T-helper 17 cell (primary cell): ENCODE results near the gene TTLL5. TPM values are rescaled to one million over a fixed set of nuclear protein-coding genes. Genes with fewer than 3 reads are reported as not detected.

ENCODE experiments used
- ATAC-seq: fragments of 150-1000 bp; cut with Tn5 transposase; 2 replicates; pipeline ENCODE4 v1.10.0; 2021; ENCODE audit warnings: mild to moderate bottlenecking, moderate library complexity
- DNase-seq, 3 donors: peaks; one replicate each; pipeline versions ENCODE4 v3.0.0 to v3.0.0-alpha.2; 2020 to 2021
- H3K9me3 ChIP-seq: one replicate; pipeline ENCODE4 v1.7.0; 2013; ENCODE audit warnings: low read length, mild to moderate bottlenecking; ENCODE audit not compliant: control insufficient read depth, poor library complexity, severe bottlenecking
- H3K27ac Mint-ChIP-seq: one replicate; pipeline ENCODE4 v1.8.0; 2022; ENCODE audit warnings: mild to moderate bottlenecking, moderate library complexity, mixed read lengths
- H3K27me3 Mint-ChIP-seq: one replicate; pipeline ENCODE4 v1.8.0; 2022; ENCODE audit warnings: mixed read lengths
- H3K36me3 Mint-ChIP-seq: one replicate; pipeline ENCODE4 v1.8.0; 2022; ENCODE audit warnings: low read depth, mixed read lengths
- H3K4me1 Mint-ChIP-seq: one replicate; pipeline ENCODE4 v1.8.0; 2022; ENCODE audit warnings: mild to moderate bottlenecking, mixed read lengths
- H3K4me3 Mint-ChIP-seq: one replicate; pipeline ENCODE4 v1.8.0; 2022; ENCODE audit warnings: mild to moderate bottlenecking, moderate library complexity, mixed read lengths
- total RNA-seq, 4 donors: library from RNA in 2 of 4; stranded (reverse) in 2 of 4; gene quantifications; one replicate each; pipeline ENCODE4 v1.2.3 and lab custom pipeline; 2022 to 2026

TTLL5 gene
- total RNA-seq, 2 donors from 2014 or later: 26.0 to 31.9 TPM

- H3K4me3 Mint-ChIP-seq: no peak overlapping the region
- H3K36me3 Mint-ChIP-seq: peaks cover 15% of the 10 kb centered on the region
- no peaks in the 10 kb centered on the region for H3K27me3 Mint-ChIP-seq
- DNase-seq (no peak), ATAC-seq (no peak)
- H3K4me1 Mint-ChIP-seq: peaks cover 4% of the 10 kb centered on the region
- no peak overlapping the region for H3K27ac Mint-ChIP-seq
- H3K9me3 ChIP-seq: no peaks in the 10 kb centered on the region
Measured at GRCh38 chr14:75738192-75738591, 77.1 kb downstream of the TTLL5 start.

GRCh38 chr14:75742867-75743266 lies 81.8 kb downstream of the TTLL5 start:
- no peaks in the 10 kb centered on the region for H3K27me3 Mint-ChIP-seq
- H3K4me1 Mint-ChIP-seq: no peaks in the 10 kb centered on the region
- H3K9me3 ChIP-seq: no peaks in the 10 kb centered on the region
- DNase-seq: no peak
- H3K4me3 Mint-ChIP-seq: no peak overlapping the region
- no peak overlapping the region for H3K27ac Mint-ChIP-seq
- H3K36me3 Mint-ChIP-seq: peaks cover 6% of the 10 kb centered on the region
- ATAC-seq: no peak

- no peak overlapping the region for H3K27ac Mint-ChIP-seq
- H3K36me3 Mint-ChIP-seq: peaks cover 7% of the 10 kb centered on the region
- DNase-seq: no peak
- H3K27me3 Mint-ChIP-seq: no peaks in the 10 kb centered on the region
- no peaks in the 10 kb centered on the region for H3K4me1 Mint-ChIP-seq
- no peak overlapping the region for H3K4me3 Mint-ChIP-seq
- no peak for ATAC-seq
- H3K9me3 ChIP-seq: no peaks in the 10 kb centered on the region
Measured at GRCh38 chr14:75747899-75748298, 86.9 kb downstream of the TTLL5 start.

DNA sequence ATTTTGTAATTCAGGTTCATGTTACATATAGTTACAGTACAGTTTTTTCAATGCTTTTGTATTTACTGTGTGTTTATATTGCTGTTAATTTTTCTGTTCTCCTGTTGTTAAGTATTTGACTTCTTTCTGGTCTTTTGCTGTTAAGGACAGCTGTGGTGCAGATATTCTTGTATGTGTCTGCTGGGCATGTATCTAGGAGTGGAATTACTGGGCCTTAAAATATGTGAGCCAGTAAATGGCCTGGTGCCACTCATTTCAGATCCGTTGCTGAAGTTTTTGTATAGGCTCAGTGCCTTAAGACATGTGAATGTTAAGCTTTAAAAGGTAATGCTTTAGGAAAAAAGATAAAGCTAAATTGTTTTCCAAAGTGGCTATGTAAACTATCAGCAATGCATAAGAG lies 87.3 kb downstream of the TTLL5 start:
- Mint-ChIP-seq H3K27ac (no peak overlapping the region), H3K36me3 (peaks cover 7% of the 10 kb centered on the region), H3K27me3 (no peaks in the 10 kb centered on the region), H3K4me1 (no peaks in the 10 kb centered on the region), H3K4me3 (no peak overlapping the region)
- no peaks in the 10 kb centered on the region for H3K9me3 ChIP-seq
- ATAC-seq (no peak), DNase-seq (no peak)

GRCh38 chr14:75751296-75751695 lies 90.2 kb downstream of the TTLL5 start:
- DNase-seq (no peak), ATAC-seq (no peak)
- Mint-ChIP-seq H3K27ac (no peak overlapping the region), H3K27me3 (no peaks in the 10 kb centered on the region), H3K36me3 (peaks cover 9% of the 10 kb centered on the region), H3K4me3 (no peak overlapping the region), H3K4me1 (no peaks in the 10 kb centered on the region)
- no peaks in the 10 kb centered on the region for H3K9me3 ChIP-seq

DNA sequence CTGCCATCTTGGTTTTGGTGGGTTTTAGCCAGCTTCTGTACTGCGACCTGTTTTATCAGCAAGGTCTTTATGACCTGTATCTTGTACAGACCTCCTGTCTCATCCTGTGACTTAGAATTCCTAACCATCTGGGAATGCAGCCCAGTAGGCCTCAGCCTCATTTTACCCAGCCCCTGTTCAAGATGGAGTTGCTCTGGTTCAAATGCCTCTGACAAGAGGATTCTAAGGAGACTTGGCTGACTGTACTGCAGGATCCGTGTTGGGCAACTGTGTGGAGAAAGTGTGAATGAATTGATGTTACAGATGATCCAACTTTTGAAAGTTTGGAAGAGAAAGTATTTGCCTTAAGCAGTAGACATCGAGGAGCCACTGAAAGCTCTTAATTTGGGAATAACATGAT lies 91.0 kb downstream of the TTLL5 start:
- no peaks in the 10 kb centered on the region for H3K27me3 Mint-ChIP-seq
- no peak overlapping the region for H3K4me3 Mint-ChIP-seq
- no peaks in the 10 kb centered on the region for H3K4me1 Mint-ChIP-seq
- no peaks in the 10 kb centered on the region for H3K9me3 ChIP-seq
- DNase-seq: no peak
- H3K27ac Mint-ChIP-seq: no peak overlapping the region
- H3K36me3 Mint-ChIP-seq: peaks cover 9% of the 10 kb centered on the region
- no peak for ATAC-seq

GRCh38 chr14:75752907-75753594 lies 92.0 kb downstream of the TTLL5 start:
- H3K9me3 ChIP-seq: no peaks in the 10 kb centered on the region
- H3K4me3 Mint-ChIP-seq: no peak overlapping the region
- H3K27me3 Mint-ChIP-seq: no peaks in the 10 kb centered on the region
- DNase-seq: no peak
- no peaks in the 10 kb centered on the region for H3K4me1 Mint-ChIP-seq
- peaks cover 11% of the 10 kb centered on the region for H3K36me3 Mint-ChIP-seq
- ATAC-seq: no peak
- no peak overlapping the region for H3K27ac Mint-ChIP-seq

GRCh38 chr14:75753696-75754095 lies 92.7 kb downstream of the TTLL5 start:
- no peaks in the 10 kb centered on the region for H3K27me3 Mint-ChIP-seq

GRCh38 chr14:75757644-75758402 lies 96.8 kb downstream of the TTLL5 start:
- Mint-ChIP-seq H3K4me1 (no peaks in the 10 kb centered on the region), H3K36me3 (peaks cover 9% of the 10 kb centered on the region), H3K4me3 (no peak overlapping the region), H3K27me3 (no peaks in the 10 kb centered on the region), H3K27ac (no peak overlapping the region)
- H3K9me3 ChIP-seq: no peaks in the 10 kb centered on the region
- no peak for DNase-seq
- ATAC-seq: no peak

More at GRCh38 chr14:75753696-75754095, 92.7 kb downstream of the TTLL5 start:
- DNase-seq (no peak), ATAC-seq (no peak)
- Mint-ChIP-seq H3K4me3 (no peak overlapping the region), H3K36me3 (peaks cover 9% of the 10 kb centered on the region), H3K4me1 (no peaks in the 10 kb centered on the region), H3K27ac (no peak overlapping the region)
- no peaks in the 10 kb centered on the region for H3K9me3 ChIP-seq

DNA sequence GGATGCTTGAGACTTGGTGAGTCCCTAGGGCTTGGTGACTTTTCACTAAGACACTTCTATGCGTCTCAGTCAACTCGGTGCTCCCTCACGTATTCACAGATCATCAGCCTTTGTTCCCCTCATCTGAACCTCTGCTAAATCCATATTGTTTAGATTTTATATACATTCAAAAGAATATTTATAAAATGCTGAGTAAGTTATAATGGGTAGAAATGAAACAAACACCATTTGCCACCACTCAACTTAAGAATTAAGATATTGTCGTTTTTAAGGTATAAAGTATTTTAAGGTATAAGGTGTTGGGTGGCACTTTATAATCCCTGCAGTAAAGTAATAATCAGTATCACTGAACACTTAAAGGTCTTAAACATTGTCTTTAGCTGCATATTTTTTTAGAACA lies 103.0 kb downstream of the TTLL5 start:
- Mint-ChIP-seq H3K4me3 (no peak overlapping the region), H3K36me3 (no peaks in the 10 kb centered on the region), H3K4me1 (no peaks in the 10 kb centered on the region), H3K27me3 (no peaks in the 10 kb centered on the region), H3K27ac (no peak overlapping the region)
- no peak for DNase-seq
- ATAC-seq: no peak
- H3K9me3 ChIP-seq: no peaks in the 10 kb centered on the region

DNA sequence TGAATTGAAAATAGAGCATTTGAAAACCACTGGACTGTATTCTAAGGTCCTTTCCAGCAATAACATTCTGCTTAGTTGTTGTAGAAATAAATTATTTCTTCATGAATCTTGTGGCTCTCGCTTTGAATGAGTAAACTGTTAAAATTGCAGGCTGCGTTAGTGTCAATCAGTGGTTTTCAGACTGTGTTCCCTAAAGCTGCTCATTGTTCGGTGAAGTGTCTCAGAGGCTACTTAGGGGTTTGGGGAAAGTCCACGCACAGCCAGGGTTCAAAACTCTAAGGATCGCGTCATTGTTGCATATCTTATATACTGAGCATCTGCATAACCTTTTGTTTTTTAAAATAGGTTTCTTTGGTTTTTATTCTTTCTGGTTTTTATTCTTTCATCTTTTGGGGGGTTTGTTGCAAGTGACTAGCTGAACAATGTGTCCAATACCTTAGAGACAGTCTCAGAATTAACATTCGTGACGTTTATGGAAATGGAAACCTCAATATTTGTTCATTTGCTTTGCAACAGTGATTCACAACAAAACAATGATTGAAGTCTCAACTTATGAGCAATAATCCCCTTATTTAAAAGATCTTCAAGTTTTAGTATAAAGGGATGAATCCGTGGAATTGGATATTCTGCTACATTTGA lies 108.1 kb downstream of the TTLL5 start:
- no peak overlapping the region for H3K27ac Mint-ChIP-seq
- no peaks in the 10 kb centered on the region for H3K4me1 Mint-ChIP-seq
- no peaks in the 10 kb centered on the region for H3K9me3 ChIP-seq
- DNase-seq: no peak
- no peaks in the 10 kb centered on the region for H3K27me3 Mint-ChIP-seq
- H3K36me3 Mint-ChIP-seq: peaks cover 3% of the 10 kb centered on the region
- H3K4me3 Mint-ChIP-seq: no peak overlapping the region
- ATAC-seq: no peak

- Mint-ChIP-seq H3K36me3 (peaks cover 14% of the 10 kb centered on the region), H3K4me3 (no peak overlapping the region), H3K27ac (no peak overlapping the region), H3K27me3 (no peaks in the 10 kb centered on the region), H3K4me1 (no peaks in the 10 kb centered on the region)
- no peak for DNase-seq
- no peak for ATAC-seq
- H3K9me3 ChIP-seq: no peaks in the 10 kb centered on the region
Measured at GRCh38 chr14:75770635-75771034, 109.6 kb downstream of the TTLL5 start.

DNA sequence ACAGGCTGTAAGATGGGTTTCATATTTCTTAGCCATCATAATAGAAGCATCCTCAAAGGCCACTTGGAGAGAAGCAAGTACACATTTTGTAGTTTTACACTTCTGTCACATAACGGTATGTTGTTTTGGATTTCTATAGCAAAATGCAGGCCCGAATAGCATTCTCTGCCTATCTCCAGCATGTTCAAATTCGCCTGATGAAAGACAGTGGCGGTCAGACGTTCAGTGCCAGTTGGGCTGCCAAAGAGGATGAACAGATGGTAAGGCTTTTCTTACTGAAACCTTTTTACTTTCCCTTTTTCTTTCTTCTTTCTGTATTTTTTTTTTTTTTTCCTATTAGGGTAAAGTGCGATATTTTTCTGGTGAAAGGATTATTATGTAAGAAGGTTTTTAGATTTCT lies 110.5 kb downstream of the TTLL5 start:
- no peaks in the 10 kb centered on the region for H3K4me1 Mint-ChIP-seq
- H3K4me3 Mint-ChIP-seq: no peak overlapping the region
- H3K27ac Mint-ChIP-seq: no peak overlapping the region
- H3K27me3 Mint-ChIP-seq: no peaks in the 10 kb centered on the region
- peaks cover 16% of the 10 kb centered on the region for H3K36me3 Mint-ChIP-seq
- DNase-seq (no peak), ATAC-seq (no peak)
- no peaks in the 10 kb centered on the region for H3K9me3 ChIP-seq
